OCI-LY3 (cell line): ENCODE data around the gene DDX49.

Experiments used
- H2AFZ ChIP-seq: fragments of 200-600, 300-600 bp; shearing (Covaris generic); 2 replicates; pipeline ENCODE4 v1.6.0; 2014; ENCODE audit warnings: antibody characterized with exemption, low read depth, low read length
- H3K27ac ChIP-seq: fragments of 200-600, 300-600 bp; sonication (generic); 2 replicates; pipeline ENCODE4 v1.5.1; 2014; ENCODE audit warnings: mild to moderate bottlenecking, low read length, moderate library complexity, mixed read lengths
- H3K27me3 ChIP-seq: fragments of 200-600, 300-600 bp; sonication (generic); 2 replicates; pipeline ENCODE4 v1.6.1; 2014; ENCODE audit warnings: low read depth, low read length, mixed read lengths
- H3K36me3 ChIP-seq: fragments of 200-600, 300-600 bp; sonication (generic); replicated peaks from 2 replicates; pipeline ENCODE3; 2014; ENCODE audit warnings: low read depth, low read length, mixed read lengths
- H3K4me1 ChIP-seq: fragments of 300-600, 200-600 bp; sonication (generic); 2 replicates; pipeline ENCODE4 v1.6.1; 2014; ENCODE audit warnings: low read length, mixed read lengths
- H3K4me2 ChIP-seq: fragments of 200-600, 300-600 bp; sonication (generic); 2 replicates; pipeline ENCODE4 v1.6.1; 2014; ENCODE audit warnings: low read length, mixed read lengths
- H3K4me3 ChIP-seq: fragments of 300-600, 200-600 bp; sonication (generic); 2 replicates; pipeline ENCODE4 v1.5.1; 2014; ENCODE audit warnings: antibody characterized with exemption, mild to moderate bottlenecking, low read length, moderate library complexity
- H3K79me2 ChIP-seq: fragments of 300-600, 200-600 bp; shearing (Covaris generic); 2 replicates; pipeline ENCODE4 v1.6.1; 2014; ENCODE audit warnings: mild to moderate bottlenecking, low read length, mixed read lengths
- H3K9ac ChIP-seq: fragments of 300-600, 200-600 bp; shearing (Covaris generic); 2 replicates; pipeline ENCODE4 v1.6.0; 2014; ENCODE audit warnings: mild to moderate bottlenecking, low read length, moderate library complexity
- H3K9me3 ChIP-seq: fragments of 200-600, 300-600 bp; shearing (Covaris generic); 2 replicates; pipeline ENCODE4 v1.6.1; 2014; ENCODE audit warnings: low read length, mixed read lengths; ENCODE audit not compliant: insufficient read depth
- H4K20me1 ChIP-seq: fragments of 200-600, 300-600 bp; sonication (generic); 2 replicates; pipeline ENCODE4 v1.6.1; 2016; ENCODE audit warnings: low read length, mixed read lengths; ENCODE audit not compliant: insufficient read depth
- CTCF ChIP-seq: fragments of 200-600, 300-600 bp; sonication (generic); IDR thresholded peaks from 2 replicates; pipeline ENCODE4 v1.5.1; 2014; ENCODE audit warnings: antibody characterized with exemption, low read length, low read depth
- EZH2phosphoT487 ChIP-seq: fragments of 200-600 bp; shearing (Covaris generic); IDR thresholded peaks from 2 replicates; pipeline ENCODE4 v1.6.1; 2018; ENCODE audit warnings: antibody characterized with exemption, mixed run types, low read depth

Gene DDX49

DNA sequence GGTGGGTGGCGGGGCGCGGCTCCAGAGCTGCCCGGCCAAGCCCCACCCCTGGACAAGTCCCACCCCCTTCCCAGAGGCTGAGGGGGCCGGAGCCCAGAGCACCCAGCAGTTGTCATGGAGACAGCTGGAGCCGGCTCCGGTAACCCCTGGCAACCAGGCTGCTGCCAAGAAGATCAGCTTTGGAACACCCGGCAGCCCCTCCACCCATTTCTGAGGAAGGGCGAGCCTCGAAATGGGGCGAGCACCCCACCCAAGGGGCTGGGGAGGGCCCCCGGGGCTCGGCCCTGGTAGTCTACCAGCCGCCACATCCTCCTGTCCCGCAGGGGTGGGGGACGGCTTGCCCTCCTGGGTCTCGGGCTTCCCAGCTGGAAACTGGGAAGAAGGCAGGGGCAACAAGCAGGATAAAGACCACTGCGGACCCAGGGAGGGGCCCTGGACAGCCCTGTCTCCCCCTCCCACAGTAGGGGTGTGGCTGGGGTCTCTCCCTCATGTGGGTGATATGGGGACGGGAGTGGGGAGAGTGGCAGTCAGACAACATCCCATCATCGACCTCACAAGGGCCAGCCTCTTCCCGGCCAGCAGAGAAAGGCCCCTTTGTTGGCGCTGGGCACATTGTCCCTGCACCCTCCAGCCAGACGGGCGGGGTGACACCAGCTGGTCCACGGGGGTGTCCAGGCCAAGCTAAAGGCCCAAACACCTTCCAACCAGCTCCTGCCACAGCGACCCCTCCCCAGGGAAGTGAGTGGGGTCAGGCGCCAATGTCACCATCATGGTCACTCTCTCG is 25.1 kb upstream of the DDX49 start:
- H2AFZ ChIP-seq = no peak overlapping the region
- no peak overlapping the region for H3K4me2 ChIP-seq

GRCh38 chr19:18895038-18895823 is 24.3 kb upstream of the DDX49 start:
- Histone ChIP-seq H3K9me3 (no peaks in the 10 kb centered on the region), H3K4me1 (no peaks in the 10 kb centered on the region), H3K36me3 (peaks cover 9% of the 10 kb centered on the region), H3K4me2 (no peak overlapping the region), H3K27me3 (no peaks in the 10 kb centered on the region), H4K20me1 (no peaks in the 10 kb centered on the region), H3K9ac (no peak overlapping the region), H3K27ac (no peak overlapping the region), H3K79me2 (no peaks in the 10 kb centered on the region), H3K4me3 (no peak overlapping the region), H2AFZ (no peak overlapping the region)
- no peak for TF ChIP-seq EZH2phosphoT487
- TF ChIP-seq CTCF = no peak

More for the DNA sequence above, 25.1 kb upstream of the DDX49 start:
- H3K4me3 ChIP-seq = no peak overlapping the region
- H3K9me3 ChIP-seq = no peaks in the 10 kb centered on the region
- no peaks in the 10 kb centered on the region for H3K4me1 ChIP-seq
- H3K9ac ChIP-seq = no peak overlapping the region
- H4K20me1 ChIP-seq = no peaks in the 10 kb centered on the region
- no peaks in the 10 kb centered on the region for H3K27me3 ChIP-seq
- H3K36me3 ChIP-seq = peaks cover 6% of the 10 kb centered on the region
- TF ChIP-seq CTCF = no peak
- TF ChIP-seq EZH2phosphoT487 = no peak
- H3K79me2 ChIP-seq = no peaks in the 10 kb centered on the region
- H3K27ac ChIP-seq = no peak overlapping the region

- H3K4me2 ChIP-seq = no peak within 1 kb of the TSS
- TF ChIP-seq EZH2phosphoT487 (no peak), CTCF (no peak)
- no peaks in the 10 kb centered on the region for H3K4me1 ChIP-seq
- H3K79me2 ChIP-seq = no peaks in the 10 kb centered on the region
- H3K36me3 ChIP-seq = peaks cover 10% of the 10 kb centered on the region
- H3K4me3 ChIP-seq = no peak within 1 kb of the TSS
- H3K9ac ChIP-seq = no peak within 1 kb of the TSS
- H3K27ac ChIP-seq = no peak within 1 kb of the TSS
- no peak within 1 kb of the TSS for H2AFZ ChIP-seq
- no peaks in the 10 kb centered on the region for H4K20me1 ChIP-seq
- H3K27me3 ChIP-seq = no peaks in the 10 kb centered on the region
- no peaks in the 10 kb centered on the region for H3K9me3 ChIP-seq
These were observed 23.6 kb upstream of the DDX49 start, which contains the start of gene CERS1 for GRCh38 chr19:18895824-18896341. Gene CERS1, minus strand, starts transcription at chr19:18896158. Its CDS starts 86 bp downstream, at chr19:18896072.

- Histone ChIP-seq H3K79me2 (no peaks in the 10 kb centered on the region), H4K20me1 (no peaks in the 10 kb centered on the region), H3K4me3 (no peak overlapping the region), H3K9me3 (no peaks in the 10 kb centered on the region), H3K27me3 (no peaks in the 10 kb centered on the region), H3K4me1 (no peaks in the 10 kb centered on the region), H3K27ac (no peak overlapping the region), H3K4me2 (no peak overlapping the region), H2AFZ (no peak overlapping the region), H3K9ac (no peak overlapping the region), H3K36me3 (peaks cover 16% of the 10 kb centered on the region)
- TF ChIP-seq EZH2phosphoT487 = no peak
- TF ChIP-seq CTCF = no peak
These were observed 23.1 kb upstream of the DDX49 start for GRCh38 chr19:18896421-18896841.
